Keratinocyte (primary cell): ENCODE data around the gene SPTBN1.

Source experiments
- CTCF ChIP-seq, 3 experiments: IDR thresholded peaks in 1 of 3; conservative IDR thresholded peaks in 1 of 3; optimal IDR thresholded peaks in 1 of 3; 2 replicates in 2 of 3; 3 replicates in 1 of 3; pipeline versions ENCODE3 to v1.5.1; 2011; ENCODE audit warnings: low read length in 3 of 3, mild to moderate bottlenecking in 3 of 3, moderate library complexity in 2 of 3, control low read depth in 1 of 3, inconsistent platforms in 1 of 3; ENCODE audit not compliant: insufficient read depth in 2 of 3; ENCODE audit errors: extremely low read depth in 1 of 3
- EZH2 ChIP-seq: IDR thresholded peaks from one replicate; pipeline ENCODE4 v1.6.1; 2012; ENCODE audit warnings: inconsistent platforms, mild to moderate bottlenecking, low read length, moderate library complexity

- TF ChIP-seq CTCF (optimal IDR thresholded peaks at IDR 0.05 in 1 of 3, IDR thresholded peaks at IDR 0.05 in 1 of 3, conservative IDR thresholded peaks at IDR 0.05 in 1 of 3; ENCODE audit: extremely low read depth in 1 of 3, insufficient read depth in 2 of 3, low read length in 3 of 3) (no peak), EZH2 (no peak)
Measured at GRCh38 chr2:54610700-54611099, 154.6 kb downstream of the SPTBN1 start.
